MM.1S (cell line): ENCODE measurements around the gene SBF1.

ENCODE experiments used
- DNase-seq: peaks from one replicate; pipeline ENCODE4 v3.0.0-alpha.2; 2015
- H2AFZ ChIP-seq: fragments of 300-600 bp; sonication (generic); 2 replicates; pipeline ENCODE4 v1.6.0; 2016; ENCODE audit warnings: antibody characterized with exemption, low read length
- H3F3A ChIP-seq: fragments of 300-600 bp; sonication (generic); 2 replicates; pipeline ENCODE4 v1.6.1; 2016; ENCODE audit warnings: mild to moderate bottlenecking, antibody characterized with exemption, low read length, moderate library complexity, mixed read lengths; ENCODE audit not compliant: insufficient read depth
- H3K27ac ChIP-seq: fragments of 300-600 bp; sonication (generic); 2 replicates; pipeline ENCODE4 v1.5.1; 2016; ENCODE audit warnings: mild to moderate bottlenecking, low read length
- H3K27me3 ChIP-seq: fragments of 300-600 bp; sonication (generic); replicated peaks from 2 replicates; pipeline ENCODE4 v1.6.0; 2016; ENCODE audit warnings: low read length; ENCODE audit not compliant: insufficient read depth
- H3K36me3 ChIP-seq: fragments of 300-600 bp; sonication (generic); replicated peaks from 2 replicates; pipeline ENCODE4 v1.6.1; 2016; ENCODE audit warnings: mild to moderate bottlenecking, low read length, mixed read lengths; ENCODE audit not compliant: insufficient read depth
- H3K4me1 ChIP-seq: fragments of 300-600 bp; sonication (generic); 2 replicates; pipeline ENCODE4 v1.6.1; 2016; ENCODE audit warnings: low read length, mixed read lengths
- H3K4me2 ChIP-seq: fragments of 300-600 bp; sonication (generic); 2 replicates; pipeline ENCODE4 v1.6.0; 2016; ENCODE audit warnings: low read depth, low read length
- H3K4me3 ChIP-seq: fragments of 300-600 bp; sonication (generic); 2 replicates; pipeline ENCODE4 v1.5.1; 2016; ENCODE audit warnings: low read length, mixed read lengths
- H3K79me2 ChIP-seq: fragments of 300-600 bp; sonication (generic); 2 replicates; pipeline ENCODE4 v1.6.1; 2016; ENCODE audit warnings: mixed run types, low read length, mixed read lengths
- H3K9ac ChIP-seq: fragments of 300-600 bp; sonication (generic); 2 replicates; pipeline ENCODE4 v1.6.1; 2016; ENCODE audit warnings: low read length, mixed read lengths
- H3K9me2 ChIP-seq: fragments of 300-600 bp; sonication (generic); replicated peaks from 2 replicates; pipeline ENCODE4 v1.6.1; 2016; ENCODE audit warnings: mild to moderate bottlenecking, low read length, mixed read lengths; ENCODE audit not compliant: insufficient read depth
- H3K9me3 ChIP-seq: fragments of 300-600 bp; sonication (generic); replicated peaks from 2 replicates; pipeline ENCODE4 v1.6.1; 2016; ENCODE audit warnings: mild to moderate bottlenecking, low read length, mixed read lengths; ENCODE audit not compliant: insufficient read depth
- H4K20me1 ChIP-seq: fragments of 300-600 bp; sonication (generic); 2 replicates; pipeline ENCODE4 v1.6.1; 2016; ENCODE audit warnings: mild to moderate bottlenecking, low read length, moderate library complexity, mixed read lengths; ENCODE audit not compliant: insufficient read depth
- EZH2 ChIP-seq: fragments of 300-600 bp; sonication (generic); optimal IDR thresholded peaks from 2 replicates; pipeline ENCODE3; 2017; ENCODE audit warnings: low read depth, mild to moderate bottlenecking, antibody characterized with exemption, low read length, mixed read lengths
- EZH2phosphoT487 ChIP-seq: fragments of 300-600 bp; sonication (generic); IDR thresholded peaks from 2 replicates; pipeline ENCODE4 v1.6.1; 2018; ENCODE audit warnings: antibody characterized with exemption, low read length
- TF ChIP-seq, protein P1 (sequence below): fragments of 300-600 bp; sonication (generic); IDR thresholded peaks from 2 replicates; pipeline ENCODE4 v1.5.1; 2016; ENCODE audit warnings: antibody characterized with exemption, low read length, mixed read lengths

SBF1 gene

DNA sequence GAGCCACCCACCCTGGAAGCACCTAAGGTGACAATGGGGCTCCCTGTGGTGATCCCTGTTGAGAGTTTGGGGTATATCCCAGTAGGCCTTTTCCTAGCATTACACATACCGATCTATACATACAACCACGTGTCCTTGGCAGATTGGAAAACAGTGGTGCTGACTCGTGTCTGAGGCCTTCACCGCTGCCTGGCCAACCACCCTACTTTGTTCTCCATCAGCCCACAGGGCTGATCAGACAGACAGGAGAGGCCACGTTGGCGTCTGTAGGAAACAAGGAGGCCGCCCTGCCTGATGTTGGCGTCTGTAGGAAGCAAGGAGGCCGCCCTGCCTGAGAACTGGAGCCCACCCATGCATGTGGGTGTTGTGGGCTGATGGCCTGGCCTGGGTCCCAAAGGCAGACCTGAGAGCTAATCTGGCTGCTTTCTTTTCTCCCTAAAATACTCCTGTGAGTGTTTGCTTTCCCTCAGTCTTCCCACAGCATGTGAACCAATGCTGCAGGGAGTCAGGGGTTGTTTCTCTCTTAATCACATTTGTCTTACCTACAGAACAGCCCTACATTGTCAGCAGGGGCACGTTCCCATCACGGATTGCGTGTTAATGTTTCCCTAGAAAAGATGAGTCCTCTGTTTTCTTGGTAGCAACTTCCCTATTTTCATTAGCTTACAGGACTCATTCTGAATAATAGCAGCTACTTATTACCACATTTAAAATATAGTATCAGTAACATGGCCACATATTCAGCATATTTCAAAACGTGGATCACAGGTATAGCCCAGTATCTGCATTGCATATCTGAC, 57.2 kb downstream of the SBF1 start:
- Histone ChIP-seq H3K79me2 (no peaks in the 10 kb centered on the region), H3K9ac (no peak overlapping the region), H2AFZ (no peak overlapping the region), H3K36me3 (no peaks in the 10 kb centered on the region), H3K4me1 (no peaks in the 10 kb centered on the region), H3K9me3 (no peaks in the 10 kb centered on the region), H3K27ac (no peak overlapping the region), H3K9me2 (no peaks in the 10 kb centered on the region), H3F3A (no peaks in the 10 kb centered on the region), H3K4me2 (no peak overlapping the region), H3K4me3 (no peak overlapping the region), H3K27me3 (no peaks in the 10 kb centered on the region), H4K20me1 (no peaks in the 10 kb centered on the region)
- TF ChIP-seq, protein P1, sequence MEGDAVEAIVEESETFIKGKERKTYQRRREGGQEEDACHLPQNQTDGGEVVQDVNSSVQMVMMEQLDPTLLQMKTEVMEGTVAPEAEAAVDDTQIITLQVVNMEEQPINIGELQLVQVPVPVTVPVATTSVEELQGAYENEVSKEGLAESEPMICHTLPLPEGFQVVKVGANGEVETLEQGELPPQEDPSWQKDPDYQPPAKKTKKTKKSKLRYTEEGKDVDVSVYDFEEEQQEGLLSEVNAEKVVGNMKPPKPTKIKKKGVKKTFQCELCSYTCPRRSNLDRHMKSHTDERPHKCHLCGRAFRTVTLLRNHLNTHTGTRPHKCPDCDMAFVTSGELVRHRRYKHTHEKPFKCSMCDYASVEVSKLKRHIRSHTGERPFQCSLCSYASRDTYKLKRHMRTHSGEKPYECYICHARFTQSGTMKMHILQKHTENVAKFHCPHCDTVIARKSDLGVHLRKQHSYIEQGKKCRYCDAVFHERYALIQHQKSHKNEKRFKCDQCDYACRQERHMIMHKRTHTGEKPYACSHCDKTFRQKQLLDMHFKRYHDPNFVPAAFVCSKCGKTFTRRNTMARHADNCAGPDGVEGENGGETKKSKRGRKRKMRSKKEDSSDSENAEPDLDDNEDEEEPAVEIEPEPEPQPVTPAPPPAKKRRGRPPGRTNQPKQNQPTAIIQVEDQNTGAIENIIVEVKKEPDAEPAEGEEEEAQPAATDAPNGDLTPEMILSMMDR = no peak
- TF ChIP-seq EZH2phosphoT487 (no peak), EZH2 (no peak)
- no peak for DNase-seq

DNA sequence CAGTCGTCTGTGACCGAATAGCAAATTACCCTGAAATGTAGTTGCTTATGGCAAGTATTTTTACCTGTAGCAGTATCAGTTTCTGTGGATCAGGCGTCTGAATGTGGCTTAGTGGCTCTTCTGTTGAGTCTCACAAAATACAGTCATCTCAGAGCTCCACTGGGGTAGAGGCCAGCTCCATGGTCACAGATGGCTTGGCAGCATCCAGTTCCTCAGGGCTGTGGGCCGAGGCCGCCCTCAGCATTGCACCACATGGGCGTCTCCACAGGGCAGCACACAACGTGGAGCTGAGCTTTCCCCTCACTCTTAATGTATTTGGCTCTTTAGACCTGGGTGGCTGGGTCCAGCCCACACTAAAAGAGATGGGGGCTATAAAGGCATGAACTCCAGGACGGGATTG, 57.8 kb downstream of the SBF1 start:
- no peak overlapping the region for H3K27ac ChIP-seq
- H3K9me3 ChIP-seq = no peaks in the 10 kb centered on the region
- DNase-seq = no peak
- no peak overlapping the region for H3K4me2 ChIP-seq
- H2AFZ ChIP-seq = no peak overlapping the region
- TF ChIP-seq, protein P1 = no peak
- TF ChIP-seq EZH2 (no peak), EZH2phosphoT487 (no peak)
- H3K27me3 ChIP-seq = no peaks in the 10 kb centered on the region
- no peaks in the 10 kb centered on the region for H3F3A ChIP-seq
- H4K20me1 ChIP-seq = no peaks in the 10 kb centered on the region
- H3K9me2 ChIP-seq = no peaks in the 10 kb centered on the region
- no peaks in the 10 kb centered on the region for H3K4me1 ChIP-seq
- no peak overlapping the region for H3K9ac ChIP-seq
- no peaks in the 10 kb centered on the region for H3K79me2 ChIP-seq
- H3K4me3 ChIP-seq = no peak overlapping the region
- H3K36me3 ChIP-seq = no peaks in the 10 kb centered on the region

DNA sequence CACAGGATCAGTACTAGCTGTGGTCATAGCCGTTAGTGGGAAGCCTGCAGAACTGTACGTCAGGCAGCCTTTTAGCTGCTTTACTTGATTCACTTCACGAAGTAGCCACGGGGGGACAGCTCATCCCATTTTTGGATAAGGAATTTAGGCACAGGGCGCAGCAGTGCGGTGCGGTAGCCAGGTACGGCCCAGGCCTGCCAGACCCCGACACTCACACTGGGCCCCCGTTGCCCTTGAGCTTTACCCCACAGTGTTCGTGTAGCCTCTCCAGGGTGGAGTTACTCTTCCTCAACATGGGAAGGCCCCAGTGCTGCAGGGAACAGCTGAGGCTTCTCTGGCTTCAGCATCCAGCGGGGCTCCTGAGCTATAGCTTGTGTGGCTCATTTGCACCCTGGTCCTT, 59.4 kb downstream of the SBF1 start:
- H3K9me3 ChIP-seq = no peaks in the 10 kb centered on the region
- no peaks in the 10 kb centered on the region for H3K36me3 ChIP-seq
- no peak for DNase-seq
- no peak overlapping the region for H2AFZ ChIP-seq
- H3K9me2 ChIP-seq = no peaks in the 10 kb centered on the region
- H3K27ac ChIP-seq = no peak overlapping the region
- no peak overlapping the region for H3K9ac ChIP-seq
- no peak overlapping the region for H3K4me2 ChIP-seq
- no peaks in the 10 kb centered on the region for H3F3A ChIP-seq
- H3K27me3 ChIP-seq = no peaks in the 10 kb centered on the region
- no peak for TF ChIP-seq EZH2phosphoT487
- no peak for TF ChIP-seq EZH2
- TF ChIP-seq, protein P1 = no peak
- H3K79me2 ChIP-seq = no peaks in the 10 kb centered on the region
- H4K20me1 ChIP-seq = no peaks in the 10 kb centered on the region
- no peak overlapping the region for H3K4me3 ChIP-seq
- no peaks in the 10 kb centered on the region for H3K4me1 ChIP-seq
